Right cardiac atrium (tissue), 5 donors: ENCODE data around the gene HRAS. TPM values are rescaled to one million over a fixed set of nuclear protein-coding genes. Genes with fewer than 3 reads are reported as not detected.

ENCODE experiments used
- ATAC-seq, 2 donors: fragments of 200-7000 bp; cut with Tn5 transposase; one replicate each; pipeline versions ENCODE4 v1.8.0 to v1.9.1; 2020; ENCODE audit warnings: moderate library complexity in 2 of 2, mild to moderate bottlenecking in 1 of 2
- DNase-seq, 3 donors: peaks; one replicate each; pipeline ENCODE4 v3.0.0-alpha.2; 2020
- H3K27ac ChIP-seq: one replicate; pipeline ENCODE4 v1.5.1; 2013; ENCODE audit warnings: mild to moderate bottlenecking, low read length, control low read depth, moderate library complexity
- H3K27me3 ChIP-seq: one replicate; pipeline ENCODE4 v1.6.1; 2013; ENCODE audit not compliant: control insufficient read depth, insufficient read depth
- H3K4me1 ChIP-seq: one replicate; pipeline ENCODE4 v1.6.1; 2013; ENCODE audit warnings: low read length; ENCODE audit not compliant: control insufficient read depth, insufficient read depth
- H3K4me3 ChIP-seq: one replicate; pipeline ENCODE4 v1.5.1; 2013; ENCODE audit warnings: low read length, control low read depth
- H3K9me3 ChIP-seq: one replicate; pipeline ENCODE4 v1.6.1; 2013; ENCODE audit warnings: low read length; ENCODE audit not compliant: control insufficient read depth
- WGBS: extraction: QIAGEN DNeasy Blood & Tissue Kit; methylation state at CpG from one replicate; pipeline ENCODE4 v1.1.7; 2013; 5-methylcytosine and 5-hydroxymethylcytosine counted together
- intact Hi-C, 4 donors: fragments of 100-400 bp; cut with DNase I; formaldehyde crosslinking; loops; one replicate each; pipeline versions ENCODE4 v1.11.0 to v1.14.0; 2022 to 2023
- microRNA-seq, 2 donors: library from miRNA; unstranded; fragments of <30 nt; microRNA quantifications; one replicate each; pipeline ENCODE4 v1.2.0, GENCODE V29; 2020 to 2021
- polyA plus RNA-seq: library from polyadenylated mRNA; stranded (reverse); fragments of 200-250 nt; gene quantifications from one replicate; pipeline ENCODE4 v1.2.3, GENCODE V29; 2013
- total RNA-seq, 4 donors: library from RNA; stranded (reverse); fragmentation: NEBNext Ultra II Directional; extraction: Animal tissue kit (Norgen Biotek cat#: 25700); gene quantifications; one replicate each; pipeline ENCODE4 v1.2.1, GENCODE V29; 2021
- donor health status: healthy with polysubstance abuse.
- donor health status: DM: no; HTN: yes; CAD: no.
- donor health status: DM: no; HTN: no; CAD: no.
- donor health status: DM: no; HTN: yes; CAD: no; lungs with severe emphysema.
- donor health status: DM: yes; HTN: yes; CAD: no.

The HRAS gene
- total and polyA plus RNA-seq, 5 donors: 45.7 to 64.4 (median 51.4) TPM

DNA sequence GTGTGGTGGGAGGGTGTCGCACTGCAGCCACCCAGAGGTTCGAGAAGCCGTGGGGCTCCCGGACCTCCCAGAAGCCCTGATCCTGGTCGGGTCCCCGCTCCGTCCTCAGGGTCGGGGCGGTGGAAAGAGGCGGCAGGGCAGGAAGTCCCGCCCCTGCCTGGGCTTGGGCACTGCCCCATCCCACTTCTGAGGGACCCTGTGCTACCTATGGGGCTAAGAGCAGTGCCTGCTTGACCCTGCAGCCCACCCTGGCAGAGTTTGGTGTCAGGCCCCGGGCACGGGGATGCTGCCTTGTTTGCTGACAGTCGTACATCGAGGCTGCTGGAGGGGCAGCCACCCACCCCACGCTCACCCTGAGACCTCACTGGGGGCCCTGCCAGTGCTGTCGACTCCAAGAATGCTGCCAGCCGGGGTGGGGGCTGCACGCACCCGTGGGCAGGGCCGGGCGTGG is 47.8 kb downstream of the HRAS start:
- intact Hi-C loops: no loop called here
- peak in 1 of 2 donors; percentile 3 for ATAC-seq
- 90% methylated on average over 22 of the region's 22 CpGs for whole genome bisulfite sequencing
- Histone ChIP-seq H3K27ac (no peak overlapping the region), H3K9me3 (no peaks in the 10 kb centered on the region), H3K4me3 (no peak overlapping the region), H3K27me3 (no peaks in the 10 kb centered on the region), H3K4me1 (no peaks in the 10 kb centered on the region)
- no peak for DNase-seq

DNA sequence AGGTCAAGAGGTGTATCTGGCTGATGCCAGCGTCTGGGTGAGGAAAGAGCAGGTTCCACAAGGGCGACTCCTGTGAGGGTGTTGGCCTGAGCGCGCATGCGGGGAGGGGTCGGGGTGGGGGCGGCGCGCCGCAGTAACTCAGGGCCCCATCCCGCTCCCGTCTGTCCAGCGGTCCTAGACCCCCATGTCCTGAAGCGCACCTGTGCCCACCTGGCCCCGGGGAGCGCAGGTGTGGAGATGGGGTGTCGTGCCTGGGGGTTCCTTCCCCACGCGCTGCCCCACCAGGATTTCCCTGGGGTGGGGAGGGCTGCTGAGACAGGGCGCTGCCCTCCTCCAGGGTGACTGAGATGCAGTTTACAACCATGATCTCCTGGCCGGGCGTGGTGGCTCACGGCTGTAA is 49.2 kb downstream of the HRAS start:
- no peaks in the 10 kb centered on the region for H3K27me3 ChIP-seq
- peak in 1 of 3 donors; percentile 59 for DNase-seq
- no peaks in the 10 kb centered on the region for H3K9me3 ChIP-seq
- no peak for ATAC-seq
- 96% methylated on average over 23 of the region's 23 CpGs for WGBS
- intact Hi-C loops: no loop called here
- no peak overlapping the region for H3K27ac ChIP-seq
- no peaks in the 10 kb centered on the region for H3K4me1 ChIP-seq
- no peak overlapping the region for H3K4me3 ChIP-seq

DNA sequence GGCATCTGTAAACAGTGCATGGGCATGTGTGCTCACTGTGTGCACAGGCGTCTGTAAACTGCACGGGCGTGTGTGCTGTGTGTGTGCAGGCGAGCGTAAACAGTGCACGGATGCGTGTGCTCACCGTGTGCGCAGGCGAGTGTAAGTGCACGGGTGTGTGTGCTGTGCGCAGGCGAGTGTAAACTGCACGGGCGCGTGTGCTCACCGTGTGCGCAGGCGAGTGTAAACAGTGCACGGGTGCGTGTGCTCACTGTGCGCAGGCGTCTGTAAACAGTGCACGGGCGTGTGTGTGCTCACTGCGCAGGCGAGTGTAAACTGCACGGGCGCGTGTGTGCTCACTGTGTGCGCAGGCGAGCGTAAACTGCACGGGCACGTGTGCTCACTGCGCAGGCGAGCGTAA is 50.8 kb downstream of the HRAS start:
- WGBS: 97% methylated on average over 38 of the region's 38 CpGs

More for the DNA sequence above, 50.8 kb downstream of the HRAS start:
- Histone ChIP-seq H3K27ac (no peak overlapping the region), H3K4me1 (no peaks in the 10 kb centered on the region), H3K4me3 (no peak overlapping the region), H3K27me3 (no peaks in the 10 kb centered on the region), H3K9me3 (no peaks in the 10 kb centered on the region)
- DNase-seq (peak in 2 of 3 donors; percentile 29 to 33), ATAC-seq (peak; percentile 6 to 12)
- intact Hi-C loops: no loop called here

Small RNAs within 50 kb of the gene (microRNA-seq; reads per million reads assigned to microRNA genes)
- 412 to 509 reads per million in 2 donors for gene MIR210

Other genes with a start within 250 kb of the HRAS start
- 10 to 100 TPM in 3 of 4 donors, 1 to 10 TPM in 1; 9.9 to 15.8 (median 11.9) TPM for gene PGGHG, start 246.4 kb downstream of the HRAS start, total RNA-seq
- 18.7 TPM for gene PGGHG, start 246.4 kb downstream of the HRAS start, polyA plus RNA-seq
- gene IFITM5, start 236.1 kb downstream of the HRAS start, total RNA-seq: not detected
- gene IFITM5, start 236.1 kb downstream of the HRAS start, polyA plus RNA-seq: not detected
- 100 to 1,000 TPM; 180 to 290 (median 240) TPM for gene IFITM2, start 227.8 kb downstream of the HRAS start, total RNA-seq
- 393 TPM for gene IFITM2, start 227.8 kb downstream of the HRAS start, polyA plus RNA-seq
- gene IFITM1, start 221.5 kb downstream of the HRAS start, total RNA-seq: 100 to 1,000 TPM in 3 of 4 donors, 10 to 100 TPM in 1; 85.0 to 169 (median 116) TPM
- 235 TPM for gene IFITM1, start 221.5 kb downstream of the HRAS start, polyA plus RNA-seq
- 100 to 1,000 TPM; 263 to 569 (median 519) TPM for gene IFITM3, start 214.7 kb downstream of the HRAS start, total RNA-seq
- 749 TPM for gene IFITM3, start 214.7 kb downstream of the HRAS start, polyA plus RNA-seq
- 1 to 10 TPM; 1.0 to 1.6 (median 1.3) TPM for gene B4GALNT4, start 166.1 kb downstream of the HRAS start, total RNA-seq
- gene B4GALNT4, start 166.1 kb downstream of the HRAS start, polyA plus RNA-seq: 2.5 TPM
- gene PKP3, start 141.4 kb downstream of the HRAS start, total RNA-seq: under 1 TPM; 0.26 to 0.88 (median 0.63) TPM
- 0.36 TPM for gene PKP3, start 141.4 kb downstream of the HRAS start, polyA plus RNA-seq
- gene SIGIRR, start 120.6 kb downstream of the HRAS start, total RNA-seq: 10 to 100 TPM; 28.6 to 42.4 (median 35.1) TPM
- gene SIGIRR, start 120.6 kb downstream of the HRAS start, polyA plus RNA-seq: 61.8 TPM
- gene ANO9, start 93.6 kb downstream of the HRAS start, total RNA-seq: under 1 TPM; 0.14 to 0.46 (median 0.20) TPM
- gene ANO9, start 93.6 kb downstream of the HRAS start, polyA plus RNA-seq: 0.20 TPM
- gene PTDSS2, start 85.3 kb downstream of the HRAS start, total RNA-seq: 10 to 100 TPM; 30.2 to 33.3 (median 30.9) TPM
- gene PTDSS2, start 85.3 kb downstream of the HRAS start, polyA plus RNA-seq: 30.7 TPM
- 100 to 1,000 TPM; 188 to 203 (median 195) TPM for gene RNH1, start 28.3 kb downstream of the HRAS start, total RNA-seq
- 162 TPM for gene RNH1, start 28.3 kb downstream of the HRAS start, polyA plus RNA-seq
- under 1 TPM; 0.36 to 0.59 (median 0.43) TPM for gene LRRC56, start 2.0 kb upstream of the HRAS start, total RNA-seq
- gene LRRC56, start 2.0 kb upstream of the HRAS start, polyA plus RNA-seq: 0.48 TPM
- 1 to 10 TPM in 2 of 4 donors, under 1 TPM in 2; 0.65 to 1.4 (median 0.83) TPM for gene LMNTD2, start 25.2 kb upstream of the HRAS start, total RNA-seq
- 0.50 TPM for gene LMNTD2, start 25.2 kb upstream of the HRAS start, polyA plus RNA-seq
- 1 to 10 TPM; 2.5 to 6.3 (median 3.5) TPM for gene RASSF7, start 25.4 kb upstream of the HRAS start, total RNA-seq
- 5.3 TPM for gene RASSF7, start 25.4 kb upstream of the HRAS start, polyA plus RNA-seq
- 10 to 100 TPM; 18.2 to 20.8 (median 20.1) TPM for gene PHRF1, start 40.9 kb upstream of the HRAS start, total RNA-seq
- 17.0 TPM for gene PHRF1, start 40.9 kb upstream of the HRAS start, polyA plus RNA-seq
- gene IRF7, start 80.4 kb upstream of the HRAS start, total RNA-seq: 10 to 100 TPM in 3 of 4 donors, 1 to 10 TPM in 1; 9.4 to 19.2 (median 13.5) TPM
- gene IRF7, start 80.4 kb upstream of the HRAS start, polyA plus RNA-seq: 14.8 TPM
- not detected for gene CDHR5, start 89.4 kb upstream of the HRAS start, total RNA-seq
- 0.02 TPM for gene CDHR5, start 89.4 kb upstream of the HRAS start, polyA plus RNA-seq
- 1 to 10 TPM in 2 of 4 donors, under 1 TPM in 1, not detected in 1; 0.79 to 1.2 (median 1.1) TPM for gene SCT, start 91.6 kb upstream of the HRAS start, total RNA-seq
- gene SCT, start 91.6 kb upstream of the HRAS start, polyA plus RNA-seq: not detected
- 1 to 10 TPM in 1 of 4 donors, under 1 TPM in 2, not detected in 1; 0.26 to 1.0 (median 0.29) TPM for gene DRD4, start 101.7 kb upstream of the HRAS start, total RNA-seq
- 0.14 TPM for gene DRD4, start 101.7 kb upstream of the HRAS start, polyA plus RNA-seq
- 10 to 100 TPM; 18.2 to 25.2 (median 22.6) TPM for gene DEAF1, start 159.6 kb upstream of the HRAS start, total RNA-seq
- 17.5 TPM for gene DEAF1, start 159.6 kb upstream of the HRAS start, polyA plus RNA-seq
- 10 to 100 TPM; 12.6 to 16.4 (median 14.3) TPM for gene TMEM80, start 160.2 kb upstream of the HRAS start, total RNA-seq
- 17.6 TPM for gene TMEM80, start 160.2 kb upstream of the HRAS start, polyA plus RNA-seq
- gene EPS8L2, start 170.7 kb upstream of the HRAS start, total RNA-seq: 1 to 10 TPM; 5.5 to 8.2 (median 6.3) TPM
- gene EPS8L2, start 170.7 kb upstream of the HRAS start, polyA plus RNA-seq: 3.1 TPM
- 10 to 100 TPM; 84.7 to 99.9 (median 94.9) TPM for gene TALDO1, start 211.9 kb upstream of the HRAS start, total RNA-seq
- gene TALDO1, start 211.9 kb upstream of the HRAS start, polyA plus RNA-seq: 82.3 TPM
- 10 to 100 TPM; 30.0 to 34.5 (median 30.8) TPM for gene GATD1, start 241.9 kb upstream of the HRAS start, total RNA-seq
- 26.7 TPM for gene GATD1, start 241.9 kb upstream of the HRAS start, polyA plus RNA-seq